ENCODE measurements around the gene PSME3IP1. TPM values are rescaled to one million over a fixed set of nuclear protein-coding genes. Genes with fewer than 3 reads are reported as not detected.

The PSME3IP1 gene
- polyA plus RNA-seq, 1 experiment: 96.5 TPM

- H3K4me3 ChIP-seq (ENCODE audit: low read depth, low read length): no peak overlapping the region
- no peak for TF ChIP-seq CTCF (IDR thresholded peaks at IDR 0.05; ENCODE audit: insufficient read depth, low read depth, low read length)
- no peaks in the 10 kb centered on the region for H3K27me3 ChIP-seq (ENCODE audit: control insufficient read depth, insufficient read depth, low read length)
- DNase-seq (ENCODE audit: low read depth): no peak
- ChIA-PET CTCF (no interaction called here), POLR2A (no interaction called here)
- no peaks in the 10 kb centered on the region; the same call in 1 of the 2 replicates for H3K36me3 ChIP-seq (ENCODE audit: control insufficient read depth, insufficient read depth, low read length)
Observed at GRCh38 chr16:57128771-57129389, 57.0 kb downstream of the PSME3IP1 start.

DNA sequence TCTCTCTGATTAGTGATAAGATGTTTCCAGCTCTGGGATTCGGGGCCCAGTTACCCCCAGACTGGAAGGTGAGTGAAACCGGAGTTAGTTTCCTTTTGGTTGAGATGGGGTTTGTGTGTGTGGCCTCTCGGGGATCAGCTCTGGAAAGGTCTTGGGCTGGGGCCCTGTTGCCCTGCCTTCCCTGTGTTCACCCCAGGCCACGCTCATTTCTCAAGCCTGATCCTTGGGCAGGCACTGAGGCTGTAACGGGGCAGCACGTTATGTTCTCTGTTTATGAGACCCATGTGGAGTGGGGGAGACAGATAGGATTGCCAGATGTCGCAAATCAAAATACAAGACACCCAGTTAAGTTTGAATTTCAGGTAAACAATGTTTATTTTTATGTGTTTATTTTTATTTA lies 58.0 kb downstream of the PSME3IP1 start:
- no peak for TF ChIP-seq CTCF (IDR thresholded peaks at IDR 0.05; ENCODE audit: insufficient read depth, low read depth, low read length)
- DNase-seq (ENCODE audit: low read depth): no peak
- POLR2A ChIA-PET: no interaction called here
- H3K4me3 ChIP-seq (ENCODE audit: low read depth, low read length): no peak overlapping the region
- no peaks in the 10 kb centered on the region for H3K27me3 ChIP-seq (ENCODE audit: control insufficient read depth, insufficient read depth, low read length)
- H3K36me3 ChIP-seq (ENCODE audit: control insufficient read depth, insufficient read depth, low read length): no peaks in the 10 kb centered on the region; the same call in 1 of the 2 replicates
- CTCF ChIA-PET: interaction anchor here (0.9 to 1.1 kb wide), 2 partner anchors 27 to 35 kb away, joined by 3 to 6 read pairs; partner anchors contain the start of gene CPNE2

DNA sequence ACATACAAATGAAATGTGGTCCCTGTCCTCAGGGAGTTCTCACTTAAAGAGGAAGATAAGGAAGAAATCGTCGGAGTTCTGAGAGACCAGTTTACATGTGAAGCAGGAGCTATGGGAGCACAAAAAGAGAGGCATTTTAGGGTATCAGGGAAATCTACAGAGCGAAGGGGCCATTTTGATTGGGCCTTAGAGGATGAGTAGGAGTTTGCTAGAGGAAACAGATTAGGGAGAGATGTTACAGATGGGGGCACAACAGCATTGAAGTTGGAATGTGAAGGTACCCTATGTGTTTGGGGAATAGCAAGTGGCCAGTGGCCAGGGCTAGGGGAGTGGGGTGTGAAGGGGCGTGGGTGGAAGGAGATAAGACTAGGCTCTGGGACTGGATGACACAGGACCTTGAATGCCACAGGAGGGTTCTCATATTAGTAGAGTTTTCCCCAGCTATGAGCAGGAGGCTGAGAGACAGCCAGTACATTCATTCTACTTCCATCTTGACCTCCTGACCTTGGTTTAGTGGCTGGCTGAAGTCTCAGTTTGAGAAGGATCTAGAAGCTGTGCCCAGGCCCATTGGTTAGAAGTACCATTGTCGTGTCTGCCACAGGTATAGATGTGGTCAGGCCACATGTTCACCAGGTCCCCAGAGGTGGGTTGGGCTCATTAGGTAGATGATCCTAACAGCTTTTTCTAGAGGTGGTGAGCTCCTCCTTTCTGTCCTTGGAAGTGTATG lies 58.6 kb downstream of the PSME3IP1 start:
- Histone ChIP-seq H3K36me3 (ENCODE audit: control insufficient read depth, insufficient read depth, low read length) (peaks cover 1% of the 10 kb centered on the region; the same call in 1 of the 2 replicates), H3K4me3 (ENCODE audit: low read depth, low read length) (no peak overlapping the region), H3K27me3 (ENCODE audit: control insufficient read depth, insufficient read depth, low read length) (no peaks in the 10 kb centered on the region)
- POLR2A ChIA-PET: no interaction called here
- no peak for TF ChIP-seq CTCF (IDR thresholded peaks at IDR 0.05; ENCODE audit: insufficient read depth, low read depth, low read length)
- CTCF ChIA-PET: interaction anchor here (0.8 to 1.1 kb wide), 3 partner anchors 27 to 43 kb away, joined by 3 to 6 read pairs (median 3); partner anchors contain the start of gene CPNE2
- no peak for DNase-seq (ENCODE audit: low read depth)

DNA sequence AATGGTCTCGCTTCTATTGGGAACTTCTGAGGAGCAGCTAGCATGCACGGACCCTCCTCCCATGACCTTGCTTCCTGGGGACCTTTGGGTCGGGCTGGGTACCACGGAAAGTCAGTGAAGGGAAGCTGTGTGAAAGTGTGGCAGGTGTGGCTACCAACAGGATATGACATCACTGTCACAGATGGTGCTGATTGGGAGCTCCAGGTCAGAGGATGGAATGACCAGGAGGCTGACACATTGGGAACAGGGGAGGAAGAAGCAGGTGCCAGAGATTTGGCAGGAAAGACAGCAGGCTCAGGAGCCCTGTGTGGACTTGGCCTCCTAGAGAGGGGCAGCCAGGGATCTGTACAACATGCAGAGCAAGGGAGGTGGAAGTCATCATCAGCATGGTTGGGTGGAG lies 59.4 kb downstream of the PSME3IP1 start:
- DNase-seq (ENCODE audit: low read depth): no peak
- POLR2A ChIA-PET: no interaction called here

More for the DNA sequence above, 59.4 kb downstream of the PSME3IP1 start:
- TF ChIP-seq CTCF (IDR thresholded peaks at IDR 0.05; ENCODE audit: insufficient read depth, low read depth, low read length): no peak
- Histone ChIP-seq H3K4me3 (ENCODE audit: low read depth, low read length) (no peak overlapping the region), H3K36me3 (ENCODE audit: control insufficient read depth, insufficient read depth, low read length) (peaks cover 6% of the 10 kb centered on the region), H3K27me3 (ENCODE audit: control insufficient read depth, insufficient read depth, low read length) (no peaks in the 10 kb centered on the region)
- CTCF ChIA-PET: no interaction called here

Data from BJ (cell line).